HS-5 (cell line): Measurements from ENCODE around the gene HTT.

ENCODE experiments used
- DNase-seq: peaks from one replicate; pipeline ENCODE4 v3.0.0-alpha.2; 2012; ENCODE audit warnings: low read depth

Gene HTT

GRCh38 chr4:3291969-3292570 lies 217.6 kb downstream of the HTT start:
- DNase-seq, result no peak

DNA sequence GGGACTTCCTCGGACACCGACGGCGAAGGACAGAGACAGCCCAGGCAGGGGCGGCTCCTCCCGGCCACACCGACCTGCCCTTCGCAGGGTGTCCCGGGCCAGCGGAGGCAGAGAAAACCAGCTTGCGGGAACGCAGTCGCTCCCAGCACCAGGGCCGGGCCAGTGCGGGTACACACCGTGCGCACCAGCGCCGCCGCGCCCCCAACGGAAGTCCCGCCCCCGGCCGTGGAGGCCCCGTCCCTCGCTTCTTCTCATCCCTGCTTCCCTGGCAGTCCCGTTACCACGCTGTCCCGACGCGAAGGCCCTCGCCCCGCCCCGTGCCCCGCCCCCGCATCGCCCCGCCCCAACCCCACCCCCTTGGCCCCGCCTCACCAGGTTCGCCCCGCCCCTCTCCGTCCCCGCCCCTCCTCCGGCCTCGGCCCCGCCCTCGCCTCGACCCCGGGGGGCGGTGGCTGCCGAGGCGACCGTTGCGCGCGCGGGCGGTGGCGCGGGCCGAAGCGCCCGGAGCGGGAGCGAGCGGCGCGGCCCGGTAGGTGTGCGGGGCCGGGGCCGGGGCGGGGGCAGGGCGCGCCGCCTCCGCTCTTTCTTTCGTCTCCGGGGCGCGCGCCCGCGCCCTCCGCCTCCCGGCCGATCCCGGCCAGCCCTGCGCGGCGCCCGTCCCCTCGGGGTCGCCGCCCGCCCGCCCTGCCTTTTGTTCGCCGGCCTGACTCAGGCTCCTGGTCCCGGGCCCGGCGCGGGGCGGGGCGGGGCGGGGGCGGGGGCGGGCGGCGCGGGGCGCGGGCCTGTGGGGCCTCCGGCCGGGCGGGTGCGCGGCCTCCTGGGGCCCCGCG lies 218.3 kb downstream of the HTT start, which contains the start of gene RGS12:
Gene RGS12 (plus strand): TSS at position 451 of the 830 bp plus-strand sequence. CDS start 23,150 bp downstream, outside the sequence.
- peak; percentile 62 for DNase-seq
